ENCODE results near the gene HAX1.

GRCh38 chr1:154237880-154238506 lies 34.4 kb upstream of the HAX1 start:
- TF ChIP-seq POLR2A (IDR thresholded peaks at IDR 0.05) (no peak), CTCF (IDR thresholded peaks at IDR 0.05) (no peak)

All from suprapubic skin (tissue), 3 donors.